GM19438 (cell line): ENCODE data around the gene RAB3A.
"Not testable (repeated sequence)": the region's sequence is repeated elsewhere in the genome, so short reads cannot be mapped to it uniquely, and the experiment has no call there.

Experiments
- ATAC-seq: cut with Tn5 transposase; IDR thresholded peaks from one replicate; pipeline ENCODE4 v1.9.1; 2021; ENCODE audit warnings: low read depth; ENCODE audit not compliant: unreplicated experiment

Gene RAB3A

DNA sequence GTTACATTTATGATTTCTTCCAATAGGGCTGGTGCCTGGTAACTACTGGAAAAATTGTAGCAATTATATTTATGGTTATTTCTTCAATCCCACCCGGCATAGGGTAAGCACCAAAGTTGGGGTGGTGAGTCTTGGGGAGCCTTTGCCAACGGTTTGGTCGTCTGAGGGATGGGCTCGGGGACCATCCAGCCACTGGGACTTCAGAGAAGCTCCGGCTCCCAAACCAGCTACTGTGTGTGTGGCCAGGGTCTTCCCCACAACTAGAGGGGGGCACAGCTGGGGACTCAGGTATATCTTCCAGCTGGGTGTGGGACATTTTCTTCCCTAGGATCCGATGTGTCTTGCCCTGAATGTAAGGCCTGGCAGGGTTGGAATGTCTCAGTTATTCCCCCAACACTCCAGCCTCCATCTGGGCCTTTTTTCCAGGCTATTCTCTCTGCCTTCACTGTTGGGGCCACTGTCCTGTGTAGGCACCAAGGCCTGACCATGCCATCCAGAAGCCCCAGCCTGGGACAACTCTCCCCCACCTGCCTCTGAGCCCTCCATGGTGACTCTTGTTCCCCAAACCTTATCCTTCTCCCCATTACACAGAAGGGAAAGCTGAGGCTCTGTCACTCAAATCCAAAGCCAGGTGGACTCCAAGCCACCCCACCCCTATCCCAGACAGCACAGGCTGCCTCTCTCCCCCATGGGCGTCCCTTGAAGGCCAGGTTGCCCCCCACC, 31.4 kb downstream of the RAB3A start:
- no peak for ATAC-seq

DNA sequence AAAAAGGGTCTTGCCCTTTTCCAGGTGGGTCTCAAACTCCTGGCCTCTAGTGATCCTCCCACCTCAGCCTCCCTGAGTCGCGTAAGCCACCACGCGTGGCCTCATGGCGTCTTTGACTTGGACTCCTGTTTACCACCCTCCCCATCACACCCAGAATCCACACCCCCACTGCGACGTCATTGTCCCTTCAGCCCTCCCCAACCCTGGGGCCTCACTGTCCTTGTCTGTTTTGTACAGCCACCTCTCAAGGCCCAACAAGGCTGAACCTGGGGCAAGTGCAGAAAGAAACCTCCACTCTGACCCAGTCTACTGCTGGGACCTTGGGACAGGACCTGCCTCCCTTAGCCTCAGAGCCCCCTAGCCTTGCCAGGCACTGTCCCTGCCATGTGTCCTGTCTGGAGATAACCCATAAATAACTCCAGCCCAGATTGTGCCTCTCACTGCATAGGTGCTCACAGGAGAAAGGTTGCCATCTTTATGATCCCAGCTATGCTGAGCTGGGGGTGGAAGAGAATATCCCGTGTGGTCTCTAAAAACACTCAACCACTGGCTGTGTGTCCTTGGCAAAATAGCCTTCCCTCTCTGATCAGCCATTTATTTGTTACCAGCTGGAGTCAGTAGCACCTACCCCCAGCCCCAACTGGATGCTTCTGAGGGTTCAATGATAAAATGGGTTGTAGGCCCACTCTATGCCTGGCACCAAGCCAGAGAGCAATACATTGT, 32.1 kb downstream of the RAB3A start:
- no peak for ATAC-seq

- no peak for ATAC-seq
Measured at GRCh38 chr19:18170714-18171255, 33.1 kb downstream of the RAB3A start.

DNA sequence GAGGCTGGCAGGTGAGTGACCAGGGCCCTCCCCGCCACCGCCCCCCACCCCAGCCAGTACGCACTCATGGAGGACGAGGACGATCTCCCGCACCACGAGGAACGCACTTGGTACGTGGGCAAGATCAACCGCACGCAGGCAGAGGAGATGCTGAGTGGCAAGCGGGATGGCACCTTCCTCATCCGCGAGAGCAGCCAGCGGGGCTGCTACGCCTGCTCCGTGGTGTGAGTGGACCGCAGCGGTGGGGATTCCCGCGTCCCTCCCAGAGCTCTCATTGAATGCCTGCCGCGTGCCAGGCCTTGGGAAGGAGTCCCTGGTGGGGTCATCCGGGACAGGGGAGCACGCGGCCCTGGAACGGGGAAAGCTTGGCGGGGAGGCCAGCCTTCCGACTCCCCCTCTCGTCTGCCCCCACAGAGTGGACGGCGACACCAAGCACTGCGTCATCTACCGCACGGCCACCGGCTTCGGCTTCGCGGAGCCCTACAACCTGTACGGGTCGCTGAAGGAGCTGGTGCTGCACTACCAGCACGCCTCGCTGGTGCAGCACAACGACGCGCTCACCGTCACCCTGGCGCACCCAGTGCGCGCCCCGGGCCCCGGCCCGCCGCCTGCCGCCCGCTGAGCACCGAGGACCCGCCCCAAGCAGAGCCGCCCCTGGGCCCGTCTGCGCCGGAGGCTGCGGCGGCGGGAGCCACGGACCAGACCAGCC, 35.0 kb downstream of the RAB3A start:
- ATAC-seq: no peak

- ATAC-seq: no peak
Measured at GRCh38 chr19:18167975-18168645, 35.7 kb downstream of the RAB3A start.

DNA sequence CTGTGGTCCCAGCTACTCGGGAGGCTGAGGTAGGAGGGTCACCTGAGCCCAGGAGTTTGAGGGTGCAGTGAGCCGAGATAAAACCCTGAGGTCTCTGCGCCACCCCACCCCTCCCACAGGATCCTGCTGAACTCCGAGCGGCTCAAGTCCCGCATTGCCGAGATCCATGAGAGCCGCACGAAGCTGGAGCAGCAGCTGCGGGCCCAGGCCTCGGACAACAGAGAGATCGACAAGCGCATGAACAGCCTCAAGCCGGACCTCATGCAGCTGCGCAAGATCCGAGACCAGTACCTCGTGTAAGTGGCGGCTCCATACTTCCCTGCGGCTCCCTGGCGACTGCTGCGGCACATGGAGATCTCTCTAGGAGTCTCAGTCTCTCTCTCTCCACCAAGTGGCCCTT, 36.8 kb downstream of the RAB3A start:
- no peak for ATAC-seq

- ATAC-seq: no peak
Measured at GRCh38 chr19:18165794-18166544, 37.9 kb downstream of the RAB3A start.

GRCh38 chr19:18164072-18164471, 39.8 kb downstream of the RAB3A start:
- ATAC-seq: no peak

DNA sequence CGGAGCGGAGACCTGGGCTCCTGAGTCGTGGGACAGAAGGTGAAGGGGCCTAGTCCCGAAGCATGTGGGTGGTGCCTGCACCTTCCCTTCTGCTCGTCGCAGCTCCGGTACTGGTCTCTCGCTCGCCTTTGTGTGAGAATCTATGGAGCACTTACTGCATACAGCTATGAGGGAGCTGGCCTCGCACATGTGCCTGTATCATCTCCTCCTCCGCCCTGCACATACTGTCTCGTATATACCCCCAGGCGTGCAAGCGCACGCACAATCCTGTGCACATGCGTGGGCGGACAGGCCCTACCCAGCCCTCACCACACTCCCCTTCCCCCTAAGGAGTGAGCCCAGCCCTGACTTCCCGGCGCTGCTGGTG, 42.2 kb downstream of the RAB3A start:
- no peak for ATAC-seq

- ATAC-seq: peak; percentile 56
Measured at GRCh38 chr19:18160971-18161635, 42.7 kb downstream of the RAB3A start.

- ATAC-seq: no peak
Measured at GRCh38 chr19:18160493-18160970, 43.3 kb downstream of the RAB3A start.

DNA sequence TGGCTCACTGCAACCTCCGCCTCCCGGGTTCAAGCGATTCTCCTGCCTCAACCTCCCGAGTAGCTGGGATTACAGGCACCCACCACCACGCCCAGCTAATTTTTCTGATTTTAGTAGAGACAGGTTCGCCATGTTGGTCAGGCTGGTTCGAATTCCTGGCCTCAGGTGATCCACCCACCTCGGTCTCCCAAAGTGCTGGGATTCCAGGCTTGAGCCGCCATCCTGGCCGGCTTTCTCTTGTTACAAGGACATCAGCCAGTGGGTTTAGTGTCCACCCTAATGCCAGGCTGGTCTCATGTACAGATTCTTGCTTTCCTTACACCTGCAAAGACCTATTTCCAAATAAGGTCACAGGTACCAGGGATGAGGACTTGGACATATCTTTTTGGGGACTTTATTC, 44.0 kb downstream of the RAB3A start:
- no peak for ATAC-seq

DNA sequence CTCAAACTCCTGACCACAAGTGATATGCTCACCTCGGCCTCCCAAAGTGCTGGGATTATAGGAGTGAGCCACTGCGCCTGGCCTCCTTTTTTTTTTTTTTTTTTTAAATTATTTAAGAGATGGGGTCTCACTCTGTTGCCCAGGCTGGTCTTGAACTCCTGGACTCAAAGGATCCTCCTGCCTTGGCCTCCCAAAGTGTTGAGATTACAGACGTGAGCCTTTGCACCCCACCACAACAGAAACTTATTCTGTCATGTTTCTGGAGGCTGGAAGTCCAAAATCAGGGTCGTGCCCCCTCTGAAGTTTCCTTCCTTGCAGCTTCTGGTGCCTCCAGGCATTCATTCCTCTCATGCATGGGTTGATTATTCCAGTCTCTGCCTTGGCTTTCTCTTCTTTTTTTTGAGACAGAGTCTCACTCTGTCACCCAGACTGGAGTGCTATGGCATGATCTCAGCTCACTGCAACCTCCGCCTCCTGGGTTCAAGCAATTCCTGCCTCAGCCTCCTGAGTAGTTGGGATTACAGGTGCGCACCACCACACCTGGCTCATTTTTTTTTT, 44.7 kb downstream of the RAB3A start:
- ATAC-seq: not testable (repeated sequence)

DNA sequence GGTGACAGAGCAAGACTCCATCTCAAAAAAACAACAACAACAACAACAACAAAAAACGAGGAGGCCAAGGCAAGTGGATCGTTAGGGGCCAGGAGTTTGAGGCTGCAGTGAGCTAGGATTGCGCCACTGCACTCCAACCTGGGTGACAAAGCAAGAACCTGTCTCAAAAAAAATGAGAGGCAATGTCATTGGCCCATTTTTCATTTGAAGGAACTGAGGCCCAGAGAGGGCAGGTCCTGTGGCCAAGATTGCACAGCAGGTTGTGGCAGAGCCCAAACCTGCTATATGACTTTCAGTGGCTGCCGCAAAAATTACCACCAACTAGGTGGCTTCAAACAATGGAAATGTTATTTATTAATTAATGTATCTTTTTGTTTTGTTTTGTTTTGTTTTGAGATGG, 45.4 kb downstream of the RAB3A start:
- ATAC-seq: no peak

DNA sequence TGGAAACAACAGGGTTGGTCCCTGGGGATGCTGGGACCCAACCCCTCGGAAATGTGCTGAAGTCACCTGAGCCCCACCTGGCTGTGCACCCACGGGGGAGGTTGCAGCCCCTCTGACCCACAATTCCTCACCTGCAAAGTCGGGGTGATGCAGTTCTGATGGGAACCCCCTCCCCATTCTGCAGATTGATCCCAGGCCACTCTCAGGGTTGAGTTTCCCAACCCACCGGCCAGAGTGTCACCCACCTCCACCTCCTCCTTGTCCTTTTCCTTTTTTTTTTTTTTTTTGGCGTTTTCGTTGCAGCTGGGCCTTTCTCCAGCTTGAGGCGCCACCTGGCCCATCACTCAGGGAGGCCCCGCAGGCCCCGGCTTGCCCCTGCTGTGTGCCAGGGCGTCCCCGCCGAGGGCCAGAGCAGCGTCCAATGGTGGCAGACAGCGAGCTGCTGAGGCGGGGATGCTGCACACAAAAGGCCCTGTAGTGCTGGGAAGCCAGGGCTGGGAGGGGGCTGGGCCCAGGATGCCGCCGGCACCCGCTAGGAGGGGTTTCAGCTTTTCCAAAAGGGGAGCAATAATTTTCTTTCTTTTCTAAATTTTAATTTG, 46.3 kb downstream of the RAB3A start:
- no peak for ATAC-seq

- ATAC-seq: no peak
Measured at GRCh38 chr19:18156841-18157464, 46.9 kb downstream of the RAB3A start.

DNA sequence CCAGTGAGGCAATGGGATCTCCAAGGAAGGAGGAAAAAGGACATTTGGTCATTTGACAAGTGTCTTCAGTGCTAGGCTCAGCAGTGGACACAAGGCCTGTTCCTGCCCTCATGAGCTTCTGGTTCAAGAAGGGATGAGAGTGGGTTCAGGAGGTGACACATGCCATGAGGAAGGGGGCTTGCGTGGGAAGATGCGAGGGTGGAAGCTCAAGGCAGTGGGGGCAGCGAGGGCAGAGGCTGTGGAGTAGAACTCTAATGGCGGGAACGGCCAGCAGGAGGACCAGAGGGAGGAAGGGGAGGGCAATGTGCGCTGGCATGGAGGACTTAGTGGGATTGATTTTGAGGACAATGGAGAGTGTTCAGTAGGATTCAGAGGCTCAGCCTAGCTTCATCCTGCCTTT, 47.6 kb downstream of the RAB3A start:
- ATAC-seq: no peak
